CD4-positive, alpha-beta T cell treated with Interleukin-17A for 4 hours (primary cell): ENCODE results near the gene TBC1D2.
A peak's percentile ranks its signal among the peaks of the same experiment; 100 is the strongest.

Experiments used
- DNase-seq: peaks from one replicate; pipeline ENCODE4 v3.0.0-alpha.2; 2020; ENCODE audit warnings: mixed read lengths

Gene TBC1D2

GRCh38 chr9:98236901-98237487 is 18.5 kb downstream of the TBC1D2 start:
- no peak for DNase-seq

DNA sequence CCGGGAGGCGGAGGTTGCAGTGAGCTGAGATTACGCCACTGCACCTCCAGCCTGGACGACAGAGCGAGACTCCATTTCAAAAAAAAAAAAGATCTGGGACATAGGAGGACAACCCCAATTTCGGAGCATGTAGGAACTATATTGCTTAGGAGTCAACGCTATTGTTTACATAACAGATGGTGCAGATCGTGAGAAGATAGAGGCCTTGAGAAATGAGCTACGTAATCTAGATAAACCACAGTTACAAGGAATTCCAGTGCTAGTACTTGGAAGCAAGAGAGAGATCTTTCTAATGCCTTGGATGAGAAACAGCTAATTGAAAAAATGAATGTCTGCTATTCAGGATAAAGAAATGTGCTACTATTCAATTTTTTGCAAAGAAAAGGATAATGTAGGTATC is 20.3 kb downstream of the TBC1D2 start:
- no peak for DNase-seq

GRCh38 chr9:98234245-98234825 is 21.1 kb downstream of the TBC1D2 start:
- no peak for DNase-seq

DNA sequence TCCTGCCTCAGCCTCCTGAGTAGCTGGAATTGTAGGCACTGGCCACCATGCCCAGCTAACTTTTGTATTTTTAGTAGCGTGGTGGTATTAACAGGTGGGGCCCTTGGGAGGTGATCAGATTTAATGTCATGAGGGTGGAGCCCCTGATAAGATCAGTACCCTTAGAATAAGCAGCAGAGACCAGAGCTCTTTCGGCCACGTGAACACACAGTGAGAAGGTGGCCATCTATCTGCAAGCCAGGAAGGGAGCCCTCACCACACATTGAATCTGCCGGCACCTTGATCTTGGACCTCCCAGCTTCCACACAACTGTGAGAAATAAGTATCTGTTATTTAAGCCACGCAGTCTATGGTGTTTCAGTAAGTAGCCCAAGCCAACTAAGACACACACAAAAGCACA is 22.5 kb downstream of the TBC1D2 start:
- no peak for DNase-seq

GRCh38 chr9:98231770-98232478 is 23.5 kb downstream of the TBC1D2 start:
- no peak for DNase-seq

- no peak for DNase-seq
Measured at GRCh38 chr9:98230789-98231188, 24.7 kb downstream of the TBC1D2 start.

- DNase-seq, result no peak
Measured at GRCh38 chr9:98230304-98230703, 25.1 kb downstream of the TBC1D2 start.

DNA sequence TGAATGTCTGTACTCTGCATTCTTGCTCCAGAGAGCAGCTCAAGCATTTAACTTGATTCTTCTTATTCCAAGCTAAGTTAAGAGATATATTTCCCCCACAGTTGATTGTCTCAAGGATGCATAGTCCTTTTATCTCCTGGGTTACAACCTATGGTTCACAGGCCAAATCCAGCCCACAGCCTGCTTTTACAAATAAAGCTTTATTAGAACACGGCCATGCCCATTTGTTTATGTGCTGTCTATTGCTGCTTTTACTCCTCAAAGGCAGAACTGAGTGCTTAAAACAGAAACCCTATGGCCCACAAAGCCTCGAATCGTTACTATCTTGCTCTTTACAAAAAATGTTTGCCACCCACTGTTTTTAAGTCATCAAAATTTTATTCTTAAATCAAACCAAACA is 25.8 kb downstream of the TBC1D2 start:
- no peak for DNase-seq

DNA sequence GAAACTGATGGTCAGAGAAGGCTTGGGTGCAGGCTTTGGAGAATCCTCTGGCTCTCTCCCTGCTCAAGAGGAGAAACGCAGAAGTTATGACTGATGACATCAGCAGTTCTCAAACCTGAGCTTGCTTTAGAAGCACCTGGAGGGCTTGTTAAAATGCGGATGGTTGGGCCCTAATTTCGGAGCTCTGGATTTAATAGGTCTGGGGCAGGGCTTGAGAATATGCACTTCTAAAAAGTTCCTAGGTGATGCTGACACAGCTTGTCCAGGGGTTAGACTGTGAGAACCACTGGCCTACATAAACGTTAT is 26.4 kb downstream of the TBC1D2 start:
- no peak for DNase-seq

DNA sequence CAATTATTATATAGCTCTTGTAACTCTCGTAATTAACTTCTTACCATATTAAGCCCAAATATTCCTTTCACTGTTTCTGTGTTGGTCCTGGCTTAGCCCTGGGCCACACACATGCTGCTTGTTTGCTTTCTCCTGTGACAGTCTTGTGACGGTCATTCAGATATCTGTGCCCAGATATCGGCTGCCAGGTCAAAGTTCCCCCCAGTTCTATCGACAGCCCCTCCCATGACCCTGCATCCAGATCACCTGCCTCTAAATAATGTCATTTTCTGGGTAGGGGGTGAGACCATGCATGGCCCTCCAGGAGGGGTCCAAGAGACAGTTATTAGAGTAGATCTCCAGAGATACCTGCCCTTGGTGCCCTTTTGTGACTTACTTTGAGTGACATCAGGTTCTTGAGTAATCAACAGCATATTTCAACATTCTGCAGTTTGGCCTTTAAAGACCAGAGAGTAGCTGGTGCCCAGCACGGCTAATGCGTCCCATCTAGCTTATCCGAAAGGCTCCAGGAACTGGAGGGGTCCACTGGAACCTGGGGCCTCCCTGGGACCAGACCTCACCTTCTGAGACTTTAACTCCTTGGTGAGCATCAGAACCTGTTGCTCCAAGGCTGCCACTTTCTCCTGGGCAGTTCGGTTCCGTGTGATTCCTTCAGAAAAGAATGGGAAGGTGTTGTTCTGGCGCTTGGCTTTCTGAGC is 26.9 kb downstream of the TBC1D2 start:
- DNase-seq, result no peak

- no peak for DNase-seq
Measured at GRCh38 chr9:98227883-98228282, 27.6 kb downstream of the TBC1D2 start.

DNA sequence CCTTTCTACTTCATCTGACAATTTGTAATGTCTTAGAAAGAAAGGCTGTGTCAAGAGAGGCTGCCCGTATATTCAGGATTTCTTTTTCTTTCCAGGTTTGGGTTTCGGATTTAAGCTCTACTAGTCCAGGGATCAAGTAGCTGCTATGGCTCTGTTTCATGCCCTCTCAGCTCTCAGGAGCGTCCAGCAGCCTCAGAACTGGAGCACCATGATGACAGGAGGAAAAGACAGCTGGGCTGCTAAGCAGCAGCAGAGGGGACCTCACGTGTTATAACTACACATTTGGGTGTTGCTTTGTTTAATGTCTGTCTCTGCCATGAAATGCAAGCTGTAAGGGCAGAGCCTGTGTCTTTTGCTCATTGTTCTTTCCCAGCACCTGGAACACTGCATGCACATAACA is 28.5 kb downstream of the TBC1D2 start:
- DNase-seq, result no peak

DNA sequence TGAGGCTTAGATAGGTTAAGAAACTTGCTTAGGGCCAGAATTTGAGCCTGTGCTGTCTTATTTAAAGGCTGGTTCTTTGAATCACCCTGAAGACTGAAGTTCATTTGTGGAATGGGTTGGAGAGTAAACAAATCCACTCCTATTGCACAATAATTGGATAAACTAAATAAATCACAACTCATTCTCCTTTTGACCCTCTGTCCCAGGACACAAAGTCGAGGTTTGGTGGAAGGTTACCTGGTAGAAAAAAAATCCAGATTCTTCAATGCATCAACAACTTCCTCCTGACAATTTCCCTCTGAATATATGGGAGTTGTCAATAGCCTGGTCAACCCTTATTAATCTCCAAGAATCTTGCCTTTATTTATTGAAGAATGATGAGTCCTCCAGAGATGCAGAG is 28.9 kb downstream of the TBC1D2 start:
- DNase-seq, result no peak

GRCh38 chr9:98225015-98225442 is 30.4 kb downstream of the TBC1D2 start:
- DNase-seq, result no peak

GRCh38 chr9:98222885-98223691 is 32.4 kb downstream of the TBC1D2 start:
- no peak for DNase-seq

DNA sequence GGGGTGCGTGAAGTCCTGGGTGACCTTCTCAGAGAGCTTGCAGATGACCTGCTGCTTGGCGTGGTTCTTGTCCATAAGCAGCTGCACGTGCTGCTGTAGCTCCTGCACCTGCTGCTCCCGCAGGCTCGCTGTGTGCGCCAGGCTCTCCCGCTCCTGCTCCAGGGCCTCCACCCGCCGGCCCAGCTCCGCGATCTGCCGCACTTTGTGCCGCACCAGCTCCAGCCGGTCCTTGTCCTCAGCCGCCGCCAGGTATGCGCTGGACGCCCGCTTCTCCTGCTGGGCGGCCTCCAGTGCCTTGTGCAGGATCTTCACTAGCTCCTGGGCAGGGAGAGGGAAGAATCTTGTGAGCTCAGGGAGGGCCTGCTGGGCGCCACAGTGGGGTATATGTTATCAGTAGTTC is 34.5 kb downstream of the TBC1D2 start:
- no peak for DNase-seq

GRCh38 chr9:98219794-98220370 is 35.6 kb downstream of the TBC1D2 start:
- no peak for DNase-seq

GRCh38 chr9:98219364-98219716 is 36.1 kb downstream of the TBC1D2 start:
- DNase-seq, result no peak

DNA sequence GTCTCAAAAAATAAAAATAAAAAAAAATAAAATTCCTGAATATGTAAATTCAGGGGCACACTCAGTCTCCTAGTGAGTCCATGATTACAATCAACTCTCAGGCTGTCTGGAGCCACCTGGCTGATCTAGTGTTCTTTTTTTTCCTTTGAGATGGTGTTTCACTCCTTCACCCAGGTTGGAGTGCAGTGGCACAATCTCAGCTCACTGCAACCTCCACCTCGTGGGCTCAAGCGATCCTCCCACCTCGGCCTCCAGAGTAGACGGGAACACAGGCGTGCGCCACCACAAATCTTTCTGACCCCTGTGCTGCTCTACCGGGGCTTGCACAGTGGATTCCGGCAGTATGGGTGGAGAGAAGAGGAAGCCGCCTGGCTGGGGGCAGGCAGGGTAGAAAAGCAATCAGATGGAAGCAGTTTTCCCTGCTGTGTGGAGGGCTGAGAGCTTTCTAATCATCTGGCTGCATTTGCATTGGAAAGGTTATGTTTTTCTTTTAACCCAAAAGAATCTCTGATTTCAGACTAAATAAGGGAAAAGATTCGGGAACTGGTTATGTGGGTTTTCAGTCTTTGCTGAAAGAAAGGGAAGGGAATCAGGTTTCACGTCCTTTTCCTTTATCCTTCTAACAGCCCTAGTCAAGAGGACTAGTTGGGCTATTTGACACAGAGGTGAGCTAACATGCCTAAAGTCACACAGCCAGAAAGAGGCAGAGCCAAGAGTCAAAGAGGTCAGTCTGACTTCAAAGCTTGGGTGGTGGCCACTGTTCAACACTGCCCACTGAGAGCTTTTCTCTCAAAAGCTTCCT is 36.7 kb downstream of the TBC1D2 start:
- no peak for DNase-seq

- no peak for DNase-seq
Measured at GRCh38 chr9:98217255-98217654, 38.2 kb downstream of the TBC1D2 start.

DNA sequence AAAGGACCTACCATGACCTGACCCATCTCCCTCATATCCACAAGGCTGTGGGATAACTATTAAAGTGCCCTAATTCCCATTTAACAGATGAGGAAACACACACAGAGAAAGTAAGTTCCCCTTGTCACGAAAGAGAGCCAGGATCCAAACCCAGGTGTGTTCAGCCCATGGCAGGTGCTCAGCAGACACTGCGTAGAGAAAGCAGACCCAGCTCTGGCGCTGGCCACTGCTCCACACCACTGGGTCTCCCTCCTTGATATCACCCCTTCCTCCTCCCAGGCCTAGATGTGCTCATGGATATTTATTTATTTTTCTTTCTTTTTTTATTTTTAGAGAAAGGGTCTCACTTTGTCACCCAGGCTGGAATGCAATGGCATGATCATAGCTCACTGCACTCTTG is 39.1 kb downstream of the TBC1D2 start:
- DNase-seq, result no peak

DNA sequence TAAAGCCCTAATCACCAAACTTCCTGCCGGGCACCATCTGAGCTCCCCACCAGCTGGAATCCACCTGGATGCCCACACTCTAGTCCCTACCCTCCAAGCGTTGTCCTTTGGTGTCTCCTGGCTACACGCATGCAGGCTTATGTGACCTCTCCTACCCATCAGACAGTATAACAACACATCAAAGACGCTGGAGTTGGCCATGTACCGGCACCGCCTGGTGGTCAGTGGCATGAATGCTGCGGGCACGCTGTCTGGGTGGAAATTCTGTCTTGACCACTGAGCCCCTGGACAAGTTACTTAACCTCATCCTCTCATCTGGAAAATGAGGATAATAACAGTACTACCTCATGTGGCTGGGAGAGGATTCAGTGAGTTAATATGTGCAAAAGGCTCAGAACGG is 39.6 kb downstream of the TBC1D2 start:
- DNase-seq, result peak; percentile 39
